GM21723 (cell line): ENCODE results near the gene SPTAN1.

Experiments used
- ATAC-seq: cut with Tn5 transposase; IDR thresholded peaks from one replicate; pipeline ENCODE4 v1.9.1; 2021; ENCODE audit warnings: mild to moderate bottlenecking, moderate library complexity; ENCODE audit not compliant: unreplicated experiment

SPTAN1 gene

DNA sequence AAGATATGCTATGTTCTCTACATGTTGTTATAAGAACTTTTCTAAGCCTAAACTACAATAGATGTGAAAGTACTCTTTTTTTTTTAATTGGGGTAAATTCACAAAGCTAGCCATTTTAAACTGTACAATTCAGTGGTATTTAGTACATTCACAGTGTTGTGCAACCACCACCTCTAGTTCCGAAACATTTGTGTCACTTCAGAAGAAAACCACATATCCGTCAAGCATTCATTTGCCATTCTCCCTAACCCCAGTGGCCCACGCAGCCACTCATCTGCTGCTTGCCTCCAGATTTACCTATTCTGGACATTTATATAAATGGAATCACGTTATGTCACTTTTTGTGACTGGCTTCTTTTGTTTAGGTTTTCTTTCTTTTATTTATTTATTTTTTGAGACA, 43.1 kb downstream of the SPTAN1 start:
- no peak for ATAC-seq

DNA sequence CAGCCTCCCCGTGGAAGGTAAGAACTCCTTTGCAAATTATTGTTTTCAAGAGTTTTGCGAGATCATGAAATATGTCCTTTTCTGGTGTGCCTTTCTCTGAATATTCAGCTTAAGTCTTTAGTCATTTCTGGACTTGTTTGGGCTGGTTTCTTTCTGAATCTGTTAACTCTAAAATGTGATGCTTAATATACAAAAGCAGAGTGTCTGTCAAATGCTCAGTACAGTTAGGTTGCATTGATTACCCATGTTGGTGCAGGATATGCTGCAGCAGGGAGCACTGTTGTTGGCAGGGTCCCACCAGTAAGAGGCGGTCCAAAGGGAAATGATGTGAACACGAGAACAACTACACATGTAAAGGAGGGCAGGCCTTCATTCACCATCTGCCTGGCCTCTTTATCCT, 47.7 kb downstream of the SPTAN1 start:
- no peak for ATAC-seq

DNA sequence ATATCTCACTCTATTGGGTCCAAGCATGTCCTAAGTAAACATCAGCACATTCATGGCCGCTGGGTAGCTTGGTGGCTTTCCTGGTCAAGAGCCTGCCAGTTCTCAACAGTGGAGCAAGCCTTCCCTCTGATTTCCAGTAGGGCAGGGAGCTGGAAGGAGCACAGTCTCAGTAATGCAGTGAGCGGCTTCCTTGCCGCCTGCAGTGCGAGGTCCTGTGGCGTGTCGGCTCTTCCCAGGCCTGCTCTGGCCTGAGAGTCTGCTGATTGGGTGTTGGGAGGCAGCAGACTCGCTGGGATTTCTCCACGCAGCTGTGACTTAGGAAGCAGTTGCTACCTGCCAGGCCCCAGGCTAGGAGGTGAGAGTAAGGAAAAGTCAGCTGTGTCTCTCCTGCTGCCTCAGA, 51.3 kb downstream of the SPTAN1 start:
- no peak for ATAC-seq

DNA sequence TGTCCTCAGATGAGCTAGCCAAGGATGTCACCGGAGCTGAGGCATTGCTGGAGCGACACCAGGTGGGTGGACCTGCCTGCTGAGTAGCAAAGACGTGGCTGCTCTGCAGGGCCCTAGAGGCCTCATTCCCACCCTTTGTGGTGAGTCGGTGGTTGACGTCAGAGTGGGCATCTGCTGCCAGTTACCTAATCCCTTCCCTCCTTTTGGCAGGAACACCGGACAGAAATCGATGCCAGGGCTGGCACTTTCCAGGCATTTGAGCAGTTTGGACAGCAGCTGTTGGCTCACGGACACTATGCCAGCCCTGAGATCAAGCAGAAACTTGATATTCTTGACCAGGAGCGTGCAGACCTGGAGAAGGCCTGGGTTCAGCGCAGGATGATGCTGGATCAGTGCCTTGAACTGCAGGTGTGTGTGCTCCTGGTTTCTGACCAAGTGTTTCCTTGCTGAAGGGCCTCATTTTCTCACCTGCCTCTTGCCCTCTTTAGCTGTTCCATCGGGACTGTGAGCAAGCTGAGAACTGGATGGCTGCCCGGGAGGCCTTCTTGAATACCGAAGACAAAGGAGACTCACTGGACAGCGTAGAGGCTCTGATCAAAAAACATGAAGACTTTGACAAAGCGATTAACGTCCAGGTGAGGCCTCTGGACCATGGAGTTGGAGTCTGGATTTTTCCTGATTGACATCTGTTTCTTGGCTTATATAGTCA, 55.4 kb downstream of the SPTAN1 start:
- no peak for ATAC-seq

DNA sequence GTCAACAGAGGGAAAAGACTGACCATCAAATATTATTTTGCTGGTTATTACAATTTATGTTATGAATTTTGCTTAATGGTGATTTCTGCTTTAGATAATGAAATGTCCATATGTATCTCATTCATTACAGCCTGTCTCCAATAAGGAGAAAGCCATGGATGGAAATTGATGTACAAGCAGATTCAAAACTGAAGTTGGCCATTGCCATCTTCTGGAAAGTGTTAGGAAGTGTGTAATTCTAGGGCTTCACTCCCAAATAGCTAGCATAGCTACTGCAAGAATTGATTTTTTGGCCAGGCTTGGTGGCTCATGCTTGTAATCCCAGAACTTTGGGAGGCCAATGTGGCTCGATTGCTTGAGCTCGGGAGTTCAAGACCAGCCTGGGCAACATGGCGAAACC, 58.5 kb downstream of the SPTAN1 start:
- no peak for ATAC-seq

DNA sequence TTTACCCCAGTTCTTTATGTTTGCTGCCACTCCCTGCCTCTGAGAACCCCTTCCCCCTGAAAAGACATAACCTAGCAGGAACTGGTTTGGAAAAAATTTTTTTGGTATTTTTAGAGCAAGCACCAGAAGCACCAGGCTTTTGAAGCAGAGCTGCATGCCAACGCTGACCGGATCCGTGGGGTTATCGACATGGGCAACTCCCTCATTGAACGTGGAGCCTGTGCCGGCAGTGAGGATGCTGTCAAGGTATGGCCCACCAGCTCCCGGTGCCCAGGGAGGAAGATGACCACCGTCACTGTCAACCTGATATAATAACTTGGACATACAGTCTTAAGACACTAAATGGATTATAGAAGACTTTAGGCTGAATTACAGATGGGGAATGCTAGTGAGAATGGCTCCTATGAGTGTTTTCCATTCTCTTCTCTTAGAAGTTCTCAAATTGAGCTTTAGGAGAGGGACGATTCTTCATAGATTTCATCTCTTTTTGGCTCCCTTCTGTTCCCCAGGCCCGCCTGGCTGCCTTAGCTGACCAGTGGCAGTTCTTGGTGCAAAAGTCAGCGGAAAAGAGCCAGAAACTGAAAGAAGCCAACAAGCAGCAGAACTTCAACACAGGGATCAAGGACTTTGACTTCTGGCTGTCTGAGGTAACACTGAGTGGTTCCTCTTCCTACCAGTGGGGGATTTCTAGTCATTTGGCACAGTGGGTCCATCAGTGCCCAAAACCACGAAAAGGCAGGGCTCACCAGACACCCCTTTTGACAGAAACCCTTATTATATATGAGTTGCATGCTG, 59.4 kb downstream of the SPTAN1 start:
- no peak for ATAC-seq

DNA sequence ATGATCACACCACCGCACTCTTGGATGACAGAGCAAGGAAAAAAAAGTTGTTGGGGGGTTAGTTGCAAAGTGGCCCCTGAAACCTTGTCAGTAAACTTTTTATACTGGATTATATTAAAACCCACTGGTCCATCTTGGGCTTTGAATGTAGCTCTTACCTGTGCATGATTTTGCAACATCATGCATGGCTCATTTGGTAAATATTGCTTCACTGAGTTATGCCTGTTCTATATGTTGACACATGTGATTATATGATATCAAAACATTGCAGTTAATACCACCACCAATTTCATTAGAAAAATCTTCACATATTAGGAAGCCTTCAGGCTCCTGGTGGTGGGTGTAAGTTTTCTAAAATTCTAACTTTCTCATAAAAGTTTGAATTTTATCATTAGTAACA, 62.3 kb downstream of the SPTAN1 start:
- ATAC-seq, result no peak

DNA sequence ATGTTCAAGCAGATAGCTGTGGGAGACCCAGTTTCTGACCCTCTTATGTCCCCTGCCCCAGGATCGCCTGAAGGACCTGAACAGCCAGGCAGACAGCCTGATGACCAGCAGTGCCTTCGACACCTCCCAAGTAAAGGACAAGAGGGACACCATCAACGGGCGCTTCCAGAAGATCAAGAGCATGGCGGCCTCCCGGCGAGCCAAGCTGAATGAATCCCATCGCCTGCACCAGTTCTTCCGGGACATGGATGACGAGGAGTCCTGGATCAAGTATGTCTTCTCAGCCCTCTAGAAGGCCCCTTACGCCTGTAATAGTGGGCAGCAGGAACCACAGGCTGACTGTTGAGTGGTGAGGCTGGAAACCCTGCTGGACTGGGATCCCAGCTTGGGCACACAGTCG, 63.2 kb downstream of the SPTAN1 start:
- no peak for ATAC-seq

DNA sequence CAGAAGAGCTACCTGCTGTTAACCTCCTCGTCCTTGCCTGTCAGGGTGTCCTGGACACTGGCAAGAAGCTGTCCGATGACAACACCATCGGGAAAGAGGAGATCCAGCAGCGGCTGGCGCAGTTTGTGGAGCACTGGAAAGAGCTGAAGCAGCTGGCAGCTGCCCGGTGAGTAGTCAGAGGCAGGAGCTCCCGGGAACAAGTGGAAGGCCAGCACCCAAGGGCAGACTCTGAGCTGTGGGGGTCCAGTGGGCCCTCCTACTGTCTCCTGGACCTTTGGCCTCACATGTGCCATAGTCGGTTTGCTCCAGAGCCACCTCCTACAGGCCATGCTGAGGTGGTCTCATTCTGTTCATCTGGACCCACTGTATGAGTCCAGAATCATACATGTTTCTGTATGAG, 65.6 kb downstream of the SPTAN1 start:
- ATAC-seq, result no peak

DNA sequence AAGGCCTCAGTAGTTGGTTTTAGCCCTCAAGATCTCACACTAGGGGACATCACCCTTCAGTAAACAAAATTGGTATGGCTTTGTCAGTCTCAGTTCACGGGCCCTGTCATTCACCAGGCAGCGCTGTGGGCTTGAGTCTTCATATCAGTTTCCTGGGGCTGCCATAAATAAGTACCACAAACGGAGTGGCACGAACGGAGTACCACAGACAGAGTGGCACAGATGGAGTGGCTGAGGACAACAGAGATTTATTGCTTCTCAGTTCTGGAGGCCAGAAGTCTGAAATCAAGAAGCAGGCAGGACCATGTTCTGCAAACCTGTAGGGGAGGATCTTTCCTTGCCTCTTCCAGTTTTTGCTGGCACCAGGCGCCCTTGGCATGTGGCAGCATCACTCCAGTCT, 66.7 kb downstream of the SPTAN1 start:
- no peak for ATAC-seq

DNA sequence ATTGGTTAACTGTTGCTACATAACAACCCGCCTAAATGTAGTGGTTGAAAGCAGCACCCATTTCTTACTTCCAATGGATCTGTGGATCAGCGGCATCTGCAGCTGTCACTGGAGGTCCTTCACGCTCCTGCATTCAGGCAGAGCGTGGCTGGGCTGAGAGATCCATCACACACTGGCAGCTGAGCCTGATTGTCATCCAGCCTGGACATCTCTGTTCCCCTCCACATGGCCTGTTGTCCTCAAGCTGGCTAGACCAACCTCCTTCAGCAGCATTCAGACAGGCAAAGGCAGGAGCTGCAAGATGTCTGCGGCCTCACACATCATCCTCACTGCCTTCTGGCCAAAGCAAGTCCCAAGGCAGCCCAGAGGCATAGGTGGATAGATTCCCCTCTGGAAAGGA, 67.4 kb downstream of the SPTAN1 start:
- no peak for ATAC-seq

DNA sequence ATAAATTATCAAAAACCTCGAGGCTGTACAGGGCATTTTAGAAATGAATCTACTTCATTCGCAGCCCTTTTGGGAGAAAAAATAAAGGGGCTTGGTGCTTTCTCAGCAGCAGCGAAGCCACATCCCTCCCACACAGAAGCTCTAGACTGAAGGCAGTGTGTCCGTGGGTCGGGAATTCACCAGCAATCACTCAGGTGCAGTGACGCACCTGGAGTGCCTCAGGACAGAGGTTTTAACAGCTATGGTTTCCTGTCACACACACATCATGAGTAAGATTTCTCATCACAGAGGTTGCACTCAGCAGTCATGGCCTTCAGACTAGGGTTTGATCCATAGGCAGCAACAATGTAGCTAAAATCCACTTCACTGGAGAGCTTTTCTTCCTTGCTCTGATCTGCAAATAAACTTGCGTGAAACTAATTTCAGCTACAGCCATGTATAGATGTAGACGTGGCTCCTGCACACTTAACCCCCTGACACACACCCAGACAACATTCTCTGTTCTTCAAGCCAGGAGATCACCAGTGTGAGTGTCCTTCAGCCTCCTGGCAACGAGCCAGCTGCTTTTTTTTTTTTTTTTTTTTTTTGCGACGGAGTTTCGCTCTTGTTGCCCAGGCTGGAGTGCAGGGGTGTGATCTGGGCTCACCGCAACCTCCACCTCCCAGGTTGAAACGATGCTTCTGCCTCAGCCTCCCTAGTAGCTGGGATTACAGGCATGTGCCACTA, 69.5 kb downstream of the SPTAN1 start:
- no peak for ATAC-seq

DNA sequence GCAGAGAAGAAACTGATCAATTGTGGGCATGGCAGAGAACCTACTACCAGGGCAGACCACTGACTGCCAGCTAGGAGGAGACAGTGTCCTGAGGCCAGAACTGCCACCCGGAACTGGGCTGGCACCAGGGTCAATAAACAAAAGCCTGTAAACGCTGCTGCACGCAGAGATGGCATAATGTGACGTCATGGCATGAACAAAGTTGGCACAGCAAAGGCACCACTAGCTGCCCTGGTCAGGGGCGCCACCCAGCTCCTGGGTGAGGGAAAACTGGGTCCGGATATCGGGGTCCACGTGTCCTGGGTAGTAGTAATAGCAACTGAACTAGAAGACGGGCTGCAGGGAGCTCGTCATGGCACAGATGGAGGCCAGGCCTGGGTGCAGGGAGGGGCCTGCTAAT, 72.2 kb downstream of the SPTAN1 start:
- no peak for ATAC-seq

DNA sequence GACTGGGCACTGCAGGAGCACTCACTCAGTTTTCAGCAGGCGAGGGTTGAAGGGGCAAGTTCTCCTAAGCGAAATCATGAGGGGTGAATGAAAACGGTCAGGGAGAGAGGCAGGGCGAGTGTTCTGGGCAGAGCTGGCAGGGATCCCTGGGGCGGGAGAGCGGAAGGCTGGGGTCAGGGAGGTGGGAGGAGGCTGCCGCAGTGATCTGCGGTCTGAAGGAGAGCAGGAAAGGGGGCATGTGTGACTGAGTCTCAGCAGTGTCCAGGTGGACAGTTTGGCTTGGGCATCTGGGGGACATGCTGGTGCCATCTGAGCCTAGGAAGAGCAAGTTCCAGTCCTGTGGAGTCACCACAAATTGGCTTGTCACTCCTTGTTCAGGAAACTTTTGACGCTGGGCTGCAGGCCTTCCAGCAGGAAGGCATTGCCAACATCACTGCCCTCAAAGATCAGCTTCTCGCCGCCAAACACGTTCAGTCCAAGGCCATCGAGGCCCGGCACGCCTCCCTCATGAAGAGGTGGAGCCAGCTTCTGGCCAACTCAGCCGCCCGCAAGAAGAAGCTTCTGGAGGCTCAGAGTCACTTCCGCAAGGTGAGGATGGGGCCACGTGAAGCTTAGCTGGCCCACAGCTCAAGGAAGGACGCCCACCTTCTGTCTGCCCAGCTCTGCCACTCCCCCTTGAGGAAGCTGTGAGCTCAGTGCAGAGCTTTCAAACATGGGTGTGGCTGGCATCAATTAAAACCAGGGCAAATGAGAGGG, 73.2 kb downstream of the SPTAN1 start:
- ATAC-seq, result no peak

DNA sequence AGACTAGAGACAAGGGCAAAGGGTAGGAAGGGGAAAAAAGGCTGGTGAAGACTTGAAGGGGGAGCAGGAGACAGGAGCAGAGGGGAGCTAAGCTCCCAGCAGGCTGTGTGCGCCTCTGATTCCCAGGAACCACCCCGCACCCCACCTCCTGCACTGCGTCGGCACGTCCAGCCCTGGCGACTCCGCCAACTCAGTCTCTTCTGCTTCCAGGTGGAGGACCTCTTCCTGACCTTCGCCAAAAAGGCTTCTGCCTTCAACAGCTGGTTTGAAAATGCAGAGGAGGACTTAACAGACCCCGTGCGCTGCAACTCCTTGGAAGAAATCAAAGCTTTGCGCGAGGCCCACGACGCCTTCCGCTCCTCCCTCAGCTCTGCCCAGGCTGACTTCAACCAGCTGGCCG, 73.8 kb downstream of the SPTAN1 start:
- ATAC-seq, result no peak

DNA sequence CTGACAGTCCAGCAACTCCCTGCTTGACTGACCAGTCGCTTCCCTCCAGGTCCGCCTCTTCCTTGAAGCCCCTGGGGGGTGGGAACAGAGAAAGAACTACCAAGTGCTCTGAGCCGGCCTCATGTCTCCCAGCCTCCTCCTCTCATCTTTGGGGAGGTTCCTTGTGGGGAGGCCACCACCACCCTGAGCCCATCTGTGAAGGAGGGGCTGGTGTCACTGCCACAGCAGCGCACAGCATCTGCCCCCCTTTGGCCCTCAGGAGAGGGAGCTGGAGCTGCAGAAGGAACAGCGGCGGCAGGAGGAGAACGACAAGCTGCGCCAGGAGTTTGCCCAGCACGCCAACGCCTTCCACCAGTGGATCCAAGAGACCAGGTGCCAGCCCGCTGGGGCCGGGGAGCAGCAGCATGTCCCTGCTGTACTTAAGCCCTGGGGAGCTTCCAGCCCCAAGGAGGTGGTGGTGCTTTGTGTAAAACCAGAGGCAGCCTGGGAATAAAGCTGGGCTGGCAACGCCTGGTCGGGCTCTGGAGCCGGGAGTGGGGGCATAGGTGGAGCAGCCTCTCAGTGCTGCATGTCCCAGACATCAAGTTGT, 74.8 kb downstream of the SPTAN1 start:
- ATAC-seq, result no peak

DNA sequence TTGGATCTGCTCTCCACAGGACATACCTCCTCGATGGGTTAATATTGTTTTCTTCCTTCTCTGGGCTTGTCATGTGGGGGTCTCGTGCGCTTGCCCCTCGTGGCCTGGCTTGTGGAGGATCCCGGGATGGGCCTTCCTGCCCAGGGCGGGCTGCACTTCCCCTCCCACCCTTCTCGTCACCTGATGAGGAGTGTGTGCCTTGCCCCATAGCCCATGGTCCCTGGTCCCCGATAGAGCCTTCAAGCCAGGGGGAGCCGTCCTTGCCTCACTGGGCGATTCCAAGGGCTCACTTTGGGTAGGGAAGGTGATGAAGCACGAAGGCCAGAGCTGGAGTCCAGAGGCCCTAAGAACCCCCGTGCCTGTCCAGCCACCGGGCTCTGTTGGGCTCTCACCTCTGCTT, 75.5 kb downstream of the SPTAN1 start:
- no peak for ATAC-seq

DNA sequence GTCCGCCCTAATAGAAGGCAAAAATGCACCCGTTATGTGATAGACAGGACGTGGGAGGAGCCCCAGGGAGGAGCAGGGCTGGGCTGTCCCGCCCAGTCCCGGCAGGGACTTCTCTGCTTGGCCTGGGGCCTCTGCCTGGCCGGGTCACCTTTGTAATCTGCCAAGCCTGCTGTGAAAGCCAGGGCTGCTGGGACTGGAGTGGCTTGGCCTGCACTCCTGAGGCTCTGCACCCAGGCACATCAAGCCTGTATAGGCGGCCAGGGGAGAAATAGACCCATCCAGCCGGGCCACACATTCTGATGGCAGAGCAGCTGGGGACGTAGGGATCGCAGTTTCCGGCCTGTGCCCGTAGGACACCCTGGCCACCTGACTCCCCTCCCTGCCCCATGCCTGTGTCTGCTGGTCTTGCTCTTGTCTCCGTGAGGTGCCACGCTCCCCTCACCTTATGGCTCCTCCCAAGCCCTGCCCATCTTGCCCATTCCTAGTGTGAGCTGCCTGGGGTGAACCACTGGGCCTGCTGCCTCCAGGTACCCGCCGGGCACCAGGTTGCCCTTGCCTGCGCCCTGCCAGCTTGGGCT, 76.2 kb downstream of the SPTAN1 start:
- no peak for ATAC-seq

DNA sequence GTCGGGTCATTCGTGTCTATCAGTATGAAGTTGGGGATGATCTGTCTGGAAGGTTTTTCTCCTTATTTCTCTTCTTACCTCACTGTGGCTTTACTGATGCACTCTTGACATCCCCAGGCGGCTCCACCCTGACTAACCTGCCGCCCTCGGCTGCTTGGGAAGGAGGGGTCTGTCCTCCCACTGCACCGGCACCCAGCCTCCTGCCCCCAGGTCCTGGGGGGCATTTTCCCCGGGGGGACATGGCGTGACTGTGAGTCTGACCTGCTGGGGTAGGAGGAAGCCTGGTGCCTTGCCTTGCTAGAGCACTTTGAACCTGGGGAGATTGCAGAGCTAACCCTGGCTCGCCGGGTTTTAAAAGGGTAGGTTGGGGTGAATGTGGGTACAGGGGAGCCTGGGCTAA, 76.7 kb downstream of the SPTAN1 start:
- ATAC-seq, result no peak

DNA sequence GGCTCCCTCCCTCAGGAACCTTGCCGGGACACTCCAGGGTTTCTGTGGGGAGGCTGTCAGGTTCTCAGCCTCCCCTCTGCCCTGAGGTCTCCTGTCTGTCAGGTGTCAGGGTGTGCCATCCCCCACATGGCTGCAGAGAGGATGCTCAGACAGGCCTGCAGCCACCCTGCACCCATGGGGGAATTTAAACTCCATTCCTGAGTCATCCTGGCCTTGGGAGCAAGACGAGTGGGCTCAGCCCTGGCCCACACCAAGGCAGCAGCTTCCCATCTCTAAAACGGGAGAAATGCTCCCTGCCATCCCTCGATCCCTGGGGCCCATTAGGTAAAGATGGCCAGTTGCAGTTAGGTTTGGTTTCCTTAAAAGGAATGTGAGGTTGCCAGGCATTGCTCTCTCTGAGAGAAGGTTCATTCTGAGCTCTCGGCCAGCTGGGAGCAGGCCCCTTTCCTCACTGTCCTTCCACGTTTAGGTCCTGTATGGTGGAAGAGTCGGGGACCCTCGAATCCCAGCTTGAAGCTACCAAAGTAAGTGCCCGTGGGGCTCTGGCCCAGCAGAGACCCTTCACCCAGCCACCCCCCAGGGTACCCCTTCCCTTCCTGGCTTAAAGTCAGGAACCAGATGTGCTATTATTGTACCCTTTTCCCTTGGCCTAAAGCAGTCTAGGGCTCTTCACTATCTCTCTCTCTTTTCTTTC, 77.6 kb downstream of the SPTAN1 start:
- no peak for ATAC-seq
